ENCODE data around the gene USP24.
"Not testable (repeated sequence)": the region's sequence is repeated elsewhere in the genome, so short reads cannot be mapped to it uniquely, and the experiment has no call there.

USP24 gene

DNA sequence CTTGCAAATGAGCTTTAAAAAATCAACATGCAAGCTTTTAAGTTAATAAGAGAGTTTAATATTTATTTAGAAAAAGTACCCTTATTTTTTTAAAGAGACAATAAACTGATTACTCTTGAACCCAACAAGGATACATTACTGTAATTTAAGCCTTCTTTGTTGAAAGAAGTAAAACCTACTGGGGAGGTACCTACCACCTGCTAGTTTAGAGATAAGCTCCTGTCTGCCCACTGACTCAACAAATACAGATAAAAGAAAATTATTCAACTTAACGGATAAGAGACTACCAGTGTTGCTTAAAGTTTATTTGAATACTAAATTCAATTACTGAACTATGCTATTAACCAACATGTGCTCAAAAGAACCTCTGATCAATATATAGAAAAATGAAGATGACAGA, 23.1 kb downstream of the USP24 start:
- FAIRE-seq = no peak
- DNase-seq (ENCODE audit: insufficient read length) = no peak
- TF ChIP-seq POLR2A (IDR thresholded peaks at IDR 0.05; ENCODE audit: low read depth, low read length) (no peak), TAF1 (IDR thresholded peaks at IDR 0.05; ENCODE audit: borderline replicate concordance, low read depth, low read length) (no peak), POLR2AphosphoS5 (IDR thresholded peaks at IDR 0.05; ENCODE audit: low read depth, low read length) (no peak)

DNA sequence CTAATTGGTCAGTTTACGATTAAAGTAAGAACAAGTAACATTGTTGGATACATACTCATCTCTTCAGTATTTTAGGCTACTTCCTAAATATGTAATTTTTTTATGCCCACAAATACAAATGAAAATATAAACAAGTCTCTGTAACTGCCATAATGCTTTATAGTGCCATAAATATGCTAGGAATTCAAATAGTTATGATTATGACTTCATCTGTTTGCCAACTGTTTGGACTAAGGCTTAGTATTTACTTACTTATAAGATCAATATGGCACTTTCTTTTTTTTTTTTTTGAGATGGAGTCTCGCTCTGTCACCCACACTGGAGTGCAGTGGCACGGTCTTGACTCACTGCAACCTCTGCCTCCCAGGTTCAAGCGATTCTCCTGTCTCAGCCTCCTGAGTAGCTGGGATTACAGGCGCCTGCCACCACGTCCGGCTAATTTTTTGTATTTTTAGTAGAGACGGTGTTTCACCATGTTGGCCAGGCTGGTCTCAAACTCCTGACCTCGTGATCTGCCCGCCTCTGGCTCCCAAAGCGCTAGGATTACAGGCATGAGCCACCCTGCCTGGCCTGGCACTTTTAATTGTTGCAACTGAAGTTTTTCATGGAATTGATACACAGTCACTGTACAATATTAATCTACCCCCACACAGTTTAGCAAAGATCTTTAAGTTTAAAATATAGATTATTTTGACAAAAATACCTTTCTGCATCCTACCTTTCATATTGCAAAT, 23.8 kb downstream of the USP24 start:
- not testable (repeated sequence) for FAIRE-seq; DNase-seq (ENCODE audit: insufficient read length)

DNA sequence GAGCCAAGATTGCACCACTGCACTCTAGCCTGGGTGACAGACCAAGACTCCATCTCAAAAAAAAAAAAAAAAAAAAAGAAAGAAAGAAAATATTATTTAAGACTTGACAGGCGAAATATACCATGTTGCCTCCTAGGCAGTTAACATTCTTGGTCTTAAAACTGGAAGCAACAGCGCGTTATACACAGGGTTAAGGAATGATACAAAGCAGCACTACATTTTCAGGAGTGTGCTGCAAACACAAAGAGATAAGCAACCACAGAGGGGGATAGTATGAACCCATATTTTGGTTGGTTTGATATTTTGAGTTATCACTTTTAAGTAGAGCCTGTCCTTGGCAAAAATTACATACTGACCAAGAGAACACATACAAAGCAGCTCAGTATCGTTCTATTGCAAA, 25.1 kb downstream of the USP24 start:
- TF ChIP-seq TAF1 (IDR thresholded peaks at IDR 0.05; ENCODE audit: borderline replicate concordance, low read depth, low read length) (no peak), POLR2A (IDR thresholded peaks at IDR 0.05; ENCODE audit: low read depth, low read length) (no peak), POLR2AphosphoS5 (IDR thresholded peaks at IDR 0.05; ENCODE audit: low read depth, low read length) (no peak)
- DNase-seq (ENCODE audit: insufficient read length) = no peak
- FAIRE-seq = no peak

DNA sequence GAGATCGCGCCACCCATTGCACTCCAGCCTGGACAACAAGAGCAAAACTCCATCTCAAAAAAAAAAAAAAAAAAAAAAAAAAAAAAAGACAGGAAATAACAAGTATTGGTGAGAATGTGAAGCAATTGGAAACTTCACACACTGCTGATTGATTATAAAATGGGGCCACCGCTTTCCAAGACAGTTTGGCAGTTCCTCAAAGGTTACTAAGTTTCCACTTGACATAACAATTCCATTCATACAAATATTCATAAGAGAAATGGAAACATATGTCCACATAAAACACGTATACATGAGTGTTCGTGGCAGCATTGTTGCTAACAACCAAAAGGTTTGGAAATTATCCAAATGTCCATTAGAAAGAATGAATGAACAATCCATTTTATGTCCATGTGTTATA, 26.3 kb downstream of the USP24 start:
- FAIRE-seq (no peak), DNase-seq (ENCODE audit: insufficient read length) (no peak)
- TF ChIP-seq TAF1 (IDR thresholded peaks at IDR 0.05; ENCODE audit: borderline replicate concordance, low read depth, low read length) (no peak), POLR2A (IDR thresholded peaks at IDR 0.05; ENCODE audit: low read depth, low read length) (no peak), POLR2AphosphoS5 (IDR thresholded peaks at IDR 0.05; ENCODE audit: low read depth, low read length) (no peak)

DNA sequence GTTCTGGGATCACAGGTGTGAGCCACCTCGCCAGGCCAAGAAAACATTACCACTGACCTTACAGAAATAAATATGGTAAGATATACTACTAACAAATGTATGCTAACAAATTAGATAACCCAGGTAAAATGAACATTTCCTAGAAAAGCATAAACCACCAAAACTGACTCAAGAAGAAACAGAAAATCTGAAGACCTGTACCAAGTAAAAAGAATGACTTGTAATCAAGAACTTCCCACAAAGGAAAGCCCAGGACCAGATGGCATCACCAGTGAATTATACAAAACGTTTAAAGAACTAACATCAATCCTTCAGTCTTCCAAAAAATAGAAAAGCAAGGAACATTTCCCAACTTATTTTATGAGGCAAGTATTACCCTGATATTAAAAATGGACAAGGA, 29.3 kb downstream of the USP24 start:
- TF ChIP-seq TAF1 (IDR thresholded peaks at IDR 0.05; ENCODE audit: borderline replicate concordance, low read depth, low read length) = no peak
- no peak for TF ChIP-seq POLR2AphosphoS5 (IDR thresholded peaks at IDR 0.05; ENCODE audit: low read depth, low read length)
- FAIRE-seq (no peak), DNase-seq (ENCODE audit: insufficient read length) (no peak)

DNA sequence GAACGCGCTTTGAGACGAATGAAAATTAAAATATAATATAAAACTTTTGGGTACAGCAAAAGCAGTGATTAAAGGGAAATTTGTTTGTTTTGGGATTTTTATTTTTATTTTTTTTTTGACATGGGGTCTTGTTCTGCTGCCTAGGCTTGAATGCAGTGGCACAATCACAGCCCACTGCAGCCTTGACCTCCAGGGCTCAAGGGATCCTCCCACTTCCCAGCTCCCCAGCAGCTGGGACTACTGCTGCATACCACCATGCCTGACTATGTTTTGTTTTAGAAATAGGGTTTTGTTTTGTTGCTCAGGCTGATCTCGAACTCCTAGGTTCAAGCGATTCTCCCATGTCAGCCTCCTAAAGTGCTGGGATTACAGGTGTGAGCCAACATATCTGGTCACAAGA, 30.3 kb downstream of the USP24 start:
- FAIRE-seq (no peak), DNase-seq (ENCODE audit: insufficient read length) (no peak)

DNA sequence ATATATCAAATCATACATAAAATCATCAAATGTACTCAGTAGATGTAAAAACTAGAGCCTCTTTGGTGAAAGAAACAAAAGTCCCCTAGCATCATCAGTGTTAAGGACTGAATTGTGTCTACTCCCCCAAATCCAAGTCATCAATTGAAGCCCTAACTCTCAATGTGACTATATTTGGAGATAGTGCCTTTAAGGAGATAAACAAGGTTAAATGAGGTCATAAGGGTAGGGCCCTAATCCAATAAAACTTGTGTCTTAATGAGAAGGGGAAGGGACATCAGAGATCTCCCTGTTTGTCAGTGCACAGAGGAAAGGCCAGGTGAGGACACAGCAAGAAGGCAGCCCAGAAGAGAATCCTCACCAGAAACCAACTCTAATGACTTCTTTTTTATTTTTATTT, 33.5 kb downstream of the USP24 start:
- FAIRE-seq (no peak), DNase-seq (ENCODE audit: insufficient read length) (no peak)
- TF ChIP-seq POLR2A (IDR thresholded peaks at IDR 0.05; ENCODE audit: low read depth, low read length) = no peak
- no peak for TF ChIP-seq TAF1 (IDR thresholded peaks at IDR 0.05; ENCODE audit: borderline replicate concordance, low read depth, low read length)

More for the DNA sequence above, 30.3 kb downstream of the USP24 start:
- TF ChIP-seq TAF1 (IDR thresholded peaks at IDR 0.05; ENCODE audit: borderline replicate concordance, low read depth, low read length) = no peak
- no peak for TF ChIP-seq POLR2AphosphoS5 (IDR thresholded peaks at IDR 0.05; ENCODE audit: low read depth, low read length)
- no peak for TF ChIP-seq POLR2A (IDR thresholded peaks at IDR 0.05; ENCODE audit: low read depth, low read length)

DNA sequence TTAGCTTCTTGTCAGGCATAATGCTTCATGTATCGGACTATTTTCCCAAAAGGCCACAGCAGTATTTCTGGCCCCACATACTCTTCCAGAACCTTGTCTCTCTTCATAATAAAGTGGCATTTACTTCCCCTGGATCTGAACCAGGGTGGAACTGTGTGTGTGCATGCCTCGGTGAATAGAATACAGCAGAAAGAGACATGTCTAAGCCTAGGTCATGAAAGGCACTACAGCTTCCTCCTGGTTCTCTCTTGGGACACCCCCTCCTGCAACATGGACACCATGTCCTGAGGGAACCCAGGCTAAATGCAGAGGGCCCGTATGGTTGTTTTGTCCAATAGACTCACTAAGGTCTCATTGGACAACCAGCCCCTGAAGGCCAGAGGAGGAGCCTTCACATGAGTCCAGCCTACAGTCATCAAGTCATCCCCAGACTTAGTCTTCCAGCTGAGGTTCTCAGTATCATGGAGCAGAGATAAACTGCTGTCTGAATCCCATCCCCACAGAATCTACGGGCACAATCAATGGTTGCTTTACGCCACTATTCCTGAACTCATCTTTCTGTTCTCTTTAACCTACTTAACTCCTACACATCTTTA, 35.0 kb downstream of the USP24 start:
- FAIRE-seq (no peak), DNase-seq (ENCODE audit: insufficient read length) (no peak)
- TF ChIP-seq TAF1 (IDR thresholded peaks at IDR 0.05; ENCODE audit: borderline replicate concordance, low read depth, low read length) (no peak), POLR2A (IDR thresholded peaks at IDR 0.05; ENCODE audit: low read depth, low read length) (no peak), POLR2AphosphoS5 (IDR thresholded peaks at IDR 0.05; ENCODE audit: low read depth, low read length) (no peak)

DNA sequence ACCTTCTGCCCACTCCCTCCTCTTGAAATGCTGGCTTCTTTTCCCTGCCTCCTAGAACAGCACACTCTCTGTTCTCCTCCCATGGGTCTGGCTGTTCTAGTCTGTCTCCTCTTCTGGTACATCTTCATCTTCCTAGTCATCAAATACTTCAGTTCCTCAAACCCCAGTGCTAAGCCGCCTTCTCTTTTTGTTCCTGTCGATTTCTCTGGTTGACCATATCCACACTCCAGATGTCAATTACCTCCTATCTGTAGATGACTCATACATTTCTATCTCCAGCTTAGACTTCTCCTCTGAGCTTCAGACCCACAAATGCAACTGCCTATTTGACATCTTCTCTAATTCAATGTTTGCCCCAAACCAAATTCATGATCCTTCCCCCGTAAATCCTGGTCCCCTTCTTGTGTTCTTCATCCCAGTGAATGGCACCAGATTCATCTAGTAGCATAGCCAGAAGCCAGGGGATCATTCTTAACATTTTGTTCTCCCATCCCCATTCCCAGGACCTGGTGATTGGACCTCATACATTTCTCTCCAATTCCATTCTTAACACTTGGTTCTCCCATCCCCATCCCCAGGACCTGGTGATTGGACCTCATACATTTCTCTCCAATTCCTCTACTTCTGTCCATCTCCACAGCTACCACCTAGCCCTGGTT, 35.9 kb downstream of the USP24 start:
- TF ChIP-seq TAF1 (IDR thresholded peaks at IDR 0.05; ENCODE audit: borderline replicate concordance, low read depth, low read length) = no peak
- FAIRE-seq (no peak), DNase-seq (ENCODE audit: insufficient read length) (no peak)

DNA sequence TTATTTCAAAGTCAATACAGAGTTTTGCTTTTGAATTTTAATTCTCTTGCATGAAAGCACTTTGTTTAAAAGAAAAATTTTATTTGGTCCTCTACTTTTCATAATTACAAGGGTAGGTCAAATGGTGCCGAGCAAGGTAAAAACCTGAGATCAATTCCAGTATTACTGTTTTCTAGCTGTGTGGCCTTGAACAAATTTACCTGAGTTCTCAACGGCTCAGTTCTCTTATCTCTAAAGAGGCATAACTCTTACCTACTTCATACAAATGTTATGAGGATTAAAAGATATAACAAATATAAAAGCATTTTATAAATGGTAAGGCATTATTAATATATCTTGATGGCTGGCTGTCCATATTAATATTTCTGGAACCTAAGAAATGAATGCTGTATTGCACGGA, 42.5 kb downstream of the USP24 start:
- FAIRE-seq = no peak
- TF ChIP-seq POLR2AphosphoS5 (IDR thresholded peaks at IDR 0.05; ENCODE audit: low read depth, low read length) = no peak
- no peak for TF ChIP-seq POLR2A (IDR thresholded peaks at IDR 0.05; ENCODE audit: low read depth, low read length)

DNA sequence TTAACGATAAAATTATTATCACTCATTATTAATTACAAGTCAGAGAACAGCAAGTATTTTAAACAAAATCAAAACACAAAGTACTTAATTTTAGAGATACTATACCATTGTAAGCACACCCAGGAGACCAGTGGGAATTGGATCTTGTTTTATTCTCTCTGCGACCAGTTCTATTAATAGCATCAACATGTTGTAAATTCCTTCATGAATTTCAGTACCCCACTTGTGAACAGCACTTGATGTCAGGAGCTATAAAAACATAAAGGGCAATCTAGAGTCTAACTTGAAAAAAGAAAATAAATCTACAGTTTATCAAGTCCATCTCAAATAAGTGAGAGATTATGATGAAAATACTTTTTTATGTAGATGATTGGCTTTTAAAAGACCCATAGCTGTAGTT, 42.9 kb downstream of the USP24 start:
- FAIRE-seq = no peak
- TF ChIP-seq POLR2A (IDR thresholded peaks at IDR 0.05; ENCODE audit: low read depth, low read length) (no peak), TAF1 (IDR thresholded peaks at IDR 0.05; ENCODE audit: borderline replicate concordance, low read depth, low read length) (no peak), POLR2AphosphoS5 (IDR thresholded peaks at IDR 0.05; ENCODE audit: low read depth, low read length) (no peak)
- no peak for DNase-seq (ENCODE audit: insufficient read length)

More for the DNA sequence above, 42.5 kb downstream of the USP24 start:
- DNase-seq (ENCODE audit: insufficient read length) = no peak

DNA sequence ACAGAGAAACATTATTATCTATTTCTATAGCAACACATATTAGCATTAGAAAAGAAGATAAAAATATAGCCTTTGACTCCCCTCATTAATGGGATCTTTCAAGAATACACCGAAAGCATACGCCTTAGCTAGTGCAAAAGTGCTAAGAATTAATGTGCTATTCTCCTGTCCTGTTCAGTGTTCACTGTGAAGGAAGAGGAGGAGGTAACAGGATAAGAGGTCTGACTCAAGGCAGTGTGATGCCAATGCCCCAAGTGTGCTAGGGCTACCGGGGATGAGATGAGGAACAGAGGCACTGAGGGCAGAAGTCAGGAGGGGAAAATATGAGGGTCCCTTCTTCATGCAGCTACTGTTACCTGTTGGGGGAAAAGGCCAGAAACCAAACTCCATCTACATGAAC, 43.5 kb downstream of the USP24 start:
- no peak for TF ChIP-seq TAF1 (IDR thresholded peaks at IDR 0.05; ENCODE audit: borderline replicate concordance, low read depth, low read length)
- no peak for TF ChIP-seq POLR2A (IDR thresholded peaks at IDR 0.05; ENCODE audit: low read depth, low read length)
- no peak for TF ChIP-seq POLR2AphosphoS5 (IDR thresholded peaks at IDR 0.05; ENCODE audit: low read depth, low read length)
- DNase-seq (ENCODE audit: insufficient read length) (no peak), FAIRE-seq (no peak)
